H1 (cell line): ENCODE data around the gene CTSH. TPM values are rescaled to one million over a fixed set of nuclear protein-coding genes. Genes with fewer than 3 reads are reported as not detected.

Source experiments
- CTCF ChIA-PET: fragments of 300-600 bp; sonication (Branson Sonifier 250); formaldehyde crosslinking; loops from one replicate; lab custom pipeline; 2021; ENCODE audit not compliant: partially characterized antibody; lab: Charles Lee
- POLR2A ChIA-PET: fragments of 300-600 bp; sonication (Branson Sonifier 250); formaldehyde crosslinking; loops from one replicate; lab custom pipeline; 2021; ENCODE audit warnings: inconsistent platforms; ENCODE audit not compliant: partially characterized antibody; lab: Charles Lee
- DNase-seq, 2 experiments: peaks; one replicate each; pipeline versions ENCODE4 v3.0.0 to v3.0.0-alpha.2; 2010 to 2022; ENCODE audit warnings: low spot score in 2 of 2, low read depth in 1 of 2, mixed read lengths in 1 of 2
- FAIRE-seq: peaks from 2 replicates; lab custom pipeline; 2011; peaks lifted over from hg19 to GRCh38; lab: Jason Lieb, UNC
- H2AFZ ChIP-seq: 2 replicates; pipeline ENCODE4 v1.8.1; 2012; ENCODE audit warnings: low read length, inconsistent platforms
- H2AK5ac ChIP-seq: 2 replicates; pipeline ENCODE4 v1.6.1; 2013; ENCODE audit warnings: low read depth, low read length
- H2BK120ac ChIP-seq: replicated peaks from 2 replicates; pipeline ENCODE3; 2013; ENCODE audit warnings: low read depth, low read length, inconsistent platforms
- H2BK12ac ChIP-seq: 2 replicates; pipeline ENCODE4 v1.6.1; 2013; ENCODE audit warnings: low read depth, low read length
- H2BK15ac ChIP-seq: 2 replicates; pipeline ENCODE4 v1.6.1; 2013; ENCODE audit warnings: low read length
- H2BK20ac ChIP-seq: 2 replicates; pipeline ENCODE4 v1.6.1; 2013; ENCODE audit warnings: low read length
- H2BK5ac ChIP-seq: 2 replicates; pipeline ENCODE4 v1.6.1; 2013; ENCODE audit warnings: low read depth, low read length
- H3K14ac ChIP-seq: 2 replicates; pipeline ENCODE4 v1.6.1; 2013; ENCODE audit warnings: inconsistent platforms; ENCODE audit not compliant: insufficient read length
- H3K18ac ChIP-seq: 2 replicates; pipeline ENCODE4 v1.6.1; 2013; ENCODE audit warnings: low read length; ENCODE audit errors: extremely low read depth
- H3K23ac ChIP-seq: 2 replicates; pipeline ENCODE4 v1.6.1; 2013; ENCODE audit warnings: inconsistent platforms; ENCODE audit not compliant: insufficient read length
- H3K23me2 ChIP-seq: 2 replicates; pipeline ENCODE4 v1.6.1; 2013; ENCODE audit warnings: low read depth, low read length
- H3K27ac ChIP-seq: 2 replicates; pipeline ENCODE4 v1.6.1; 2011; ENCODE audit warnings: low read depth, low read length, inconsistent platforms
- H3K27me3 ChIP-seq, 4 experiments: replicated peaks in 1 of 4; 1 replicate in 1 of 4; 2 replicates in 3 of 4; pipeline versions ENCODE4 v1.6.1 to v1.8.1; 2011 to 2013; ENCODE audit warnings: low read length in 3 of 4, mild to moderate bottlenecking in 3 of 4, inconsistent platforms in 2 of 4, mixed read lengths in 2 of 4, moderate library complexity in 1 of 4; ENCODE audit not compliant: control insufficient read depth in 3 of 4, insufficient read depth in 3 of 4; ENCODE audit errors: extremely low read depth in 1 of 4
- H3K36me3 ChIP-seq, 4 experiments: 2 replicates each; pipeline versions ENCODE4 v1.6.1 to v1.8.1; 2011 to 2013; ENCODE audit warnings: mild to moderate bottlenecking in 4 of 4, low read length in 3 of 4, moderate library complexity in 2 of 4, control low read depth in 1 of 4, inconsistent platforms in 1 of 4; ENCODE audit not compliant: insufficient read depth in 4 of 4, control insufficient read depth in 2 of 4
- H3K4ac ChIP-seq: replicated peaks from 2 replicates; pipeline ENCODE3; 2013; ENCODE audit warnings: low read length, low read depth, mixed read lengths, inconsistent platforms; ENCODE audit not compliant: insufficient read length
- H3K4me1 ChIP-seq, 4 experiments: replicated peaks in 1 of 4; 1 replicate in 1 of 4; 2 replicates in 3 of 4; pipeline versions ENCODE4 v1.6.1 to v1.8.1; 2011 to 2013; ENCODE audit warnings: low read length in 3 of 4, inconsistent platforms in 2 of 4, mixed read lengths in 1 of 4; ENCODE audit not compliant: insufficient read depth in 4 of 4, control insufficient read depth in 3 of 4
- H3K4me2 ChIP-seq, 2 experiments: 2 replicates each; pipeline versions ENCODE4 v1.6.1 to v1.8.1; 2011 to 2013; ENCODE audit warnings: low read depth in 2 of 2, low read length in 2 of 2, control low read depth in 1 of 2, inconsistent platforms in 1 of 2, mild to moderate bottlenecking in 1 of 2; ENCODE audit not compliant: insufficient read depth in 1 of 2
- H3K4me3 ChIP-seq, 4 experiments: fragments of 200-600, 300-600 bp in 1 of 4; sonication (generic), shearing (Covaris generic), sonication (Bioruptor Twin) in 1 of 4; 2 replicates each; pipeline versions ENCODE4 v1.5.1 to v1.8.1; 2011 to 2016; ENCODE audit warnings: low read length in 4 of 4, low read depth in 3 of 4, control low read depth in 2 of 4, inconsistent platforms in 2 of 4, mild to moderate bottlenecking in 2 of 4, mixed read lengths in 1 of 4, moderate library complexity in 1 of 4; ENCODE audit not compliant: insufficient read depth in 2 of 4; ENCODE audit errors: extremely low read depth in 1 of 4
- H3K56ac ChIP-seq: replicated peaks from 2 replicates; pipeline ENCODE3; 2013; ENCODE audit warnings: low read depth, mild to moderate bottlenecking, mixed read lengths, low read length, inconsistent platforms; ENCODE audit not compliant: insufficient read length
- H3K79me1 ChIP-seq: 2 replicates; pipeline ENCODE4 v1.6.1; 2013; ENCODE audit warnings: low read depth, low read length, control low read depth
- H3K79me2 ChIP-seq, 2 experiments: 2 replicates each; pipeline versions ENCODE4 v1.6.1 to v1.8.1; 2012 to 2013; ENCODE audit warnings: low read length in 2 of 2, mild to moderate bottlenecking in 2 of 2, inconsistent platforms in 1 of 2; ENCODE audit not compliant: insufficient read depth in 2 of 2, control insufficient read depth in 1 of 2
- H3K9ac ChIP-seq, 4 experiments: replicated peaks in 1 of 4; 1 replicate in 1 of 4; 2 replicates in 3 of 4; pipeline versions ENCODE4 v1.6.1 to v1.8.1; 2011 to 2013; ENCODE audit warnings: low read depth in 3 of 4, low read length in 3 of 4, control low read depth in 2 of 4, mild to moderate bottlenecking in 2 of 4, moderate library complexity in 2 of 4, inconsistent platforms in 1 of 4; ENCODE audit errors: extremely low read depth in 1 of 4
- H3K9me3 ChIP-seq, 2 experiments: 2 replicates each; pipeline versions ENCODE4 v1.6.1 to v1.8.1; 2012 to 2013; ENCODE audit warnings: mild to moderate bottlenecking in 2 of 2, moderate library complexity in 2 of 2, control low read depth in 1 of 2, inconsistent platforms in 1 of 2, low read depth in 1 of 2, low read length in 1 of 2, mixed read lengths in 1 of 2; ENCODE audit not compliant: insufficient read depth in 2 of 2
- H4K20me1 ChIP-seq, 2 experiments: replicated peaks in 1 of 2; 2 replicates each; pipeline versions ENCODE3 to v1.8.1; 2011 to 2013; ENCODE audit warnings: inconsistent platforms in 2 of 2, low read length in 2 of 2, mild to moderate bottlenecking in 1 of 2; ENCODE audit not compliant: insufficient read depth in 2 of 2, control insufficient read depth in 1 of 2
- H4K5ac ChIP-seq: 2 replicates; pipeline ENCODE4 v1.6.1; 2013; ENCODE audit warnings: low read length, low read depth, mixed read lengths, inconsistent platforms; ENCODE audit not compliant: insufficient read length
- H4K8ac ChIP-seq: 2 replicates; pipeline ENCODE4 v1.8.0; 2013; ENCODE audit warnings: mild to moderate bottlenecking, moderate library complexity, low read length, inconsistent platforms; ENCODE audit not compliant: insufficient read depth; ENCODE audit errors: extremely low read depth
- H4K91ac ChIP-seq: replicated peaks from 2 replicates; pipeline ENCODE3; 2013; ENCODE audit warnings: low read length, mixed read lengths, inconsistent platforms; ENCODE audit not compliant: insufficient read length
- MAX ChIP-seq: IDR thresholded peaks from 2 replicates; pipeline ENCODE4 v1.6.1; 2012; ENCODE audit warnings: inconsistent platforms
- POLR2A ChIP-seq, 2 experiments: IDR thresholded peaks; 1 replicate in 1 of 2; 2 replicates in 1 of 2; pipeline ENCODE4 v1.6.1; 2011; ENCODE audit warnings: low read depth in 2 of 2, low read length in 2 of 2, mild to moderate bottlenecking in 2 of 2; ENCODE audit errors: control extremely low read depth in 1 of 2
- POLR2AphosphoS5 ChIP-seq: IDR thresholded peaks from 2 replicates; pipeline ENCODE4 v1.6.1; 2011; ENCODE audit warnings: low read depth, low read length
- whole genome bisulfite sequencing, 2 experiments: shearing (Covaris generic) in 1 of 2; methylation state at CpG; one replicate each; pipeline versions ENCODE4 v1.1.6 to v1.1.7; 2013 to 2015; ENCODE audit warnings: low lambda C conversion rate in 2 of 2, mixed read lengths in 2 of 2, inconsistent platforms in 1 of 2, low coverage in 1 of 2, missing lambda C conversion rate in 1 of 2; ENCODE audit not compliant: insufficient replicate concordance in 2 of 2, insufficient coverage in 1 of 2, insufficient read length in 1 of 2; ENCODE audit errors: extremely low coverage in 1 of 2, missing lambda C conversion rate in 1 of 2; 5-methylcytosine and 5-hydroxymethylcytosine counted together
- polyA plus RNA-seq, 7 experiments: library from polyadenylated mRNA; depleted of rRNA in 3 of 7; stranded (reverse) in 5 of 7; unstranded in 2 of 7; fragments of >200 nt in 5 of 7; fragments of 200-250 nt in 2 of 7; gene quantifications; 1 replicate in 5 of 7; 2 replicates in 1 of 7; 4 replicates in 1 of 7; pipeline versions ENCODE4 v1.2.1 to v1.2.3, GENCODE V29; 2011 to 2013; ENCODE audit warnings: missing spikeins in 2 of 7, mixed read lengths in 2 of 7
- total RNA-seq: library from RNA; stranded (reverse); fragmentation: NEBNext Ultra II Directional; extraction: Animal tissue kit (Norgen Biotek cat#: 25700); gene quantifications from 2 replicates; pipeline ENCODE4 v1.2.1, GENCODE V29; 2021

Gene CTSH
- total and polyA plus RNA-seq, 2 of the 8 experiments (the other 6 are each of a cell fraction or from before 2014, with no cell fraction given) = 34.0 to 36.8 TPM

GRCh38 chr15:78898540-78898939, 46.3 kb downstream of the CTSH start:
- no peak overlapping the region for H3K18ac ChIP-seq
- TF ChIP-seq POLR2A (IDR thresholded peaks at IDR 0.05; ENCODE audit: control extremely low read depth in 1 of 2, low read depth in 2 of 2, low read length in 2 of 2) (peak in 1 of 2 experiments; percentile 53; a peak in 1 of 3 replicates), MAX (no peak), POLR2AphosphoS5 (peak; percentile 38; the same call in 1 of the 2 replicates)
- CTCF ChIA-PET = interaction anchor here (4.6 kb wide), 1 partner anchor 10 kb away, joined by 22 read pairs; no protein-coding TSS in a partner anchor
- H3K79me2 ChIP-seq = peaks cover 0 to 40% of the 10 kb centered on the region in 2 experiments; a peak in 2 of 4 replicates
- 89% methylated on average over 4 of the region's 4 CpGs; no CpG with 5 or more reads in 1 of the 2 experiments for WGBS, 2 experiments
- H4K8ac ChIP-seq = no peak overlapping the region
- H4K91ac ChIP-seq = no peak overlapping the region
- H2BK5ac ChIP-seq = no peak overlapping the region
- H3K4me2 ChIP-seq = no peak overlapping the region
- no peak overlapping the region for H2BK15ac ChIP-seq
- no peak for DNase-seq
- H2BK120ac ChIP-seq = no peak overlapping the region
- H3K4me3 ChIP-seq = no peak overlapping the region
- no peaks in the 10 kb centered on the region for H3K23me2 ChIP-seq
- no peak overlapping the region for H3K27ac ChIP-seq
- H3K36me3 ChIP-seq = peaks cover 13 to 99% (median 77%) of the 10 kb centered on the region in 4 experiments
- no peak overlapping the region for H2BK12ac ChIP-seq
- POLR2A ChIA-PET = interaction anchor here (1.9 to 2.6 kb wide), 2 partner anchors 10 to 13 kb away, joined by 6 to 14 read pairs; no protein-coding TSS in a partner anchor
- H4K20me1 ChIP-seq = peaks cover 3 to 4% of the 10 kb centered on the region in 2 experiments
- FAIRE-seq = no peak
- H3K79me1 ChIP-seq = no peaks in the 10 kb centered on the region
- H3K9me3 ChIP-seq = no peaks in the 10 kb centered on the region
- no peak overlapping the region for H3K56ac ChIP-seq
- no peak overlapping the region for H3K23ac ChIP-seq
- no peak overlapping the region for H2AK5ac ChIP-seq
- no peak overlapping the region for H3K4ac ChIP-seq
- H4K5ac ChIP-seq = no peak overlapping the region
- H3K14ac ChIP-seq = no peak overlapping the region
- no peaks in the 10 kb centered on the region for H3K4me1 ChIP-seq
- no peaks in the 10 kb centered on the region for H3K27me3 ChIP-seq
- H3K9ac ChIP-seq = no peak overlapping the region
- no peak overlapping the region for H2AFZ ChIP-seq
- no peak overlapping the region for H2BK20ac ChIP-seq
